PC-3 (cell line): ENCODE results near the gene RCSD1. TPM values are rescaled to one million over a fixed set of nuclear protein-coding genes. Genes with fewer than 3 reads are reported as not detected.
A peak's percentile ranks its signal among the peaks of the same experiment; 100 is the strongest.

ENCODE experiments used
- ATAC-seq: fragments of 200-7000 bp; cut with Tn5 transposase; 2 replicates; pipeline ENCODE4 v1.9.1; 2020; ENCODE audit warnings: mild to moderate bottlenecking, moderate library complexity
- BruUV-seq: library from RNA; stranded (reverse); fragments of 400-500 nt; replicated peaks from 2 replicates; lab custom pipeline; 2021; lab: Mats Ljungman, UMichigan
- CTCF ChIA-PET: fragments of 300-600 bp; sonication (Branson Sonifier 250); formaldehyde crosslinking; loops from one replicate; lab custom pipeline; 2022; ENCODE audit warnings: antibody characterized with exemption; lab: Charles Lee
- POLR2A ChIA-PET: fragments of 300-600 bp; sonication (Branson Sonifier 250); formaldehyde crosslinking; loops from one replicate; lab custom pipeline; 2022; ENCODE audit warnings: antibody characterized with exemption; ENCODE audit not compliant: unreplicated experiment; lab: Charles Lee
- DNase-seq: peaks from one replicate; pipeline ENCODE4 v3.0.0-alpha.2; 2015
- H2AFZ ChIP-seq: fragments of 300-600 bp; sonication (generic); 2 replicates; pipeline ENCODE4 v1.6.0; 2016; ENCODE audit warnings: antibody characterized with exemption, low read length
- H3F3A ChIP-seq: fragments of 300-600 bp; sonication (generic); one replicate; pipeline ENCODE4 v1.6.0; 2017; ENCODE audit warnings: antibody characterized with exemption, low read length, control low read depth, mild to moderate bottlenecking; ENCODE audit not compliant: unreplicated experiment
- H3K27ac ChIP-seq: fragments of 300-600 bp; sonication (generic); 2 replicates; pipeline ENCODE4 v1.5.1; 2016; ENCODE audit warnings: mild to moderate bottlenecking, low read length
- H3K27me3 ChIP-seq: fragments of 300-600 bp; sonication (generic); 2 replicates; pipeline ENCODE4 v1.6.1; 2016; ENCODE audit warnings: low read length, mixed read lengths
- H3K36me3 ChIP-seq: fragments of 300-600 bp; sonication (generic); 2 replicates; pipeline ENCODE4 v1.6.1; 2016; ENCODE audit warnings: low read depth, mixed run types, low read length, mixed read lengths
- H3K4me1 ChIP-seq: fragments of 300-600 bp; sonication (generic); 2 replicates; pipeline ENCODE4 v1.5.1; 2016; ENCODE audit warnings: low read length; ENCODE audit not compliant: insufficient read depth
- H3K4me2 ChIP-seq: fragments of 300-600 bp; sonication (generic); 2 replicates; pipeline ENCODE4 v1.6.0; 2016; ENCODE audit warnings: low read length
- H3K4me3 ChIP-seq: fragments of 300-600 bp; sonication (generic); 2 replicates; pipeline ENCODE4 v1.5.1; 2016; ENCODE audit warnings: mild to moderate bottlenecking, low read length, mixed read lengths
- H3K79me2 ChIP-seq: fragments of 300-600 bp; sonication (generic); 2 replicates; pipeline ENCODE4 v1.6.1; 2017; ENCODE audit warnings: low read length, mixed read lengths
- H3K9ac ChIP-seq: fragments of 300-600 bp; sonication (generic); 2 replicates; pipeline ENCODE4 v1.6.0; 2016; ENCODE audit warnings: mild to moderate bottlenecking, low read length
- H3K9me2 ChIP-seq: fragments of 300-600 bp; sonication (generic); replicated peaks from 2 replicates; pipeline ENCODE4 v1.6.1; 2016; ENCODE audit warnings: mixed run types, low read length, mixed read lengths
- H3K9me3 ChIP-seq: fragments of 300-600 bp; sonication (generic); 2 replicates; pipeline ENCODE4 v1.6.1; 2016; ENCODE audit warnings: low read length, mixed read lengths
- H4K20me1 ChIP-seq: fragments of 300-600 bp; sonication (generic); 2 replicates; pipeline ENCODE4 v1.6.1; 2016; ENCODE audit warnings: low read length, mixed read lengths
- EZH2 ChIP-seq: fragments of 300-600 bp; sonication (generic); IDR thresholded peaks from one replicate; pipeline ENCODE4 v1.6.1; 2017; ENCODE audit warnings: antibody characterized with exemption, mild to moderate bottlenecking, low read length; ENCODE audit not compliant: unreplicated experiment
- EZH2phosphoT487 ChIP-seq: fragments of 300-600 bp; sonication (generic); IDR thresholded peaks from 2 replicates; pipeline ENCODE4 v1.6.1; 2018; ENCODE audit warnings: mild to moderate bottlenecking, antibody characterized with exemption, low read length, borderline replicate concordance
- intact Hi-C: fragments of 100-400 bp; cut with micrococcal nuclease; formaldehyde crosslinking; loops from 2 replicates; pipeline ENCODE4 v1.9.0; 2023
- total RNA-seq: library from RNA; depleted of rRNA; stranded (reverse); fragments of >200 nt; gene quantifications from 2 replicates; pipeline ENCODE4 v1.2.3, GENCODE V29; 2014; rRNA removed
- TF ChIP-seq, protein P1 (sequence below): fragments of 300-600 bp; sonication (generic); conservative IDR thresholded peaks from 2 replicates; pipeline ENCODE4 v1.5.1; 2017; ENCODE audit warnings: antibody characterized with exemption, low read depth, mild to moderate bottlenecking, low read length

The RCSD1 gene
- total RNA-seq, 1 experiment from 2014 or later = not detected

DNA sequence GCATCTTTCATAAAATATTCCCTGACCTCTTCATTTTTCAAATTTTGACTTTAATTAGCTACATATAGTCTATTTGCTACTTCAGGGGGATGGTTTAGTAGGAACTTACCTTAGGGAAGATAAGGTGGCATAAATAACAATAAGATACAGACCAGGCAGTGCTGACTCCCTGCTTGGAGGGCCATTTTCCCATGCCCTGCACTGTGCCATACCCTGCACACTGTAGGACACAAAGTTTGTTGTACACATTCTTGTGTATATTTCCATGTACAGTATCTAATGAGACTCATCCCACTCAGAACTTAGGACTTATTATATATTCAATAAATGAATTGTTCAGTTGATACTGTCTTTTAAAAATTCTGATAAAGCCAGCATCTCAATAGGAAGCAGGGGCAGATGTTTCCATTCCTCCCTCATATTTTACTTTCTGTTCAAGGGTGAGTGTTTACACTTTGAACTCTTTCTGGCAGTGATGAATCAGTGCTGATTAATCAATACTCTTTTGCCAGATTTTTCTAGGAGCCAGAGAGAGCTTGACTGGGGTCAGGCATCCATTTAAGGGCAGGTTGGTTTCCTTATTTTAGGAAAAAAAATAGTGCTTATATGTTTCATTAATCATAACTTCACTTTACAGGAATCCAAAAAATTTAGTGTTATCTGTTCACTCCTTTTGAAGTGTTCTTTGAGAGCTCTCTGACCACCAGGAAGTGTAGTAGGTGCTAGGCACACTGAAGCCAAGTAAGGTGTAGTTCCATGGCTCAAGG, 122.4 kb downstream of the RCSD1 start:
- no TSS peak for BruUV-seq
- intact Hi-C loops = no loop called here
- H3K4me2 ChIP-seq = peak overlapping the region; percentile 24
- no peaks in the 10 kb centered on the region for H3K9me2 ChIP-seq
- no peaks in the 10 kb centered on the region for H3F3A ChIP-seq
- peaks cover 86% of the 10 kb centered on the region for H3K79me2 ChIP-seq
- ATAC-seq = peak; percentile 42; the same call in 1 of the 2 replicates
- no peaks in the 10 kb centered on the region for H3K27me3 ChIP-seq
- H3K36me3 ChIP-seq = no peaks in the 10 kb centered on the region
- POLR2A ChIA-PET = no interaction called here
- H3K9ac ChIP-seq = no peak overlapping the region
- peak; percentile 41 for DNase-seq
- H3K4me1 ChIP-seq = peaks cover 16% of the 10 kb centered on the region
- no peak overlapping the region for H3K27ac ChIP-seq
- no peaks in the 10 kb centered on the region for H4K20me1 ChIP-seq
- CTCF ChIA-PET = interaction anchor here (0.6 kb wide), 1 partner anchor 199 kb away, joined by 3 read pairs; the partner anchor contains the start of gene CREG1
- no peak overlapping the region for H3K4me3 ChIP-seq
- TF ChIP-seq EZH2phosphoT487 (no peak), EZH2 (no peak)
- TF ChIP-seq, protein P1, sequence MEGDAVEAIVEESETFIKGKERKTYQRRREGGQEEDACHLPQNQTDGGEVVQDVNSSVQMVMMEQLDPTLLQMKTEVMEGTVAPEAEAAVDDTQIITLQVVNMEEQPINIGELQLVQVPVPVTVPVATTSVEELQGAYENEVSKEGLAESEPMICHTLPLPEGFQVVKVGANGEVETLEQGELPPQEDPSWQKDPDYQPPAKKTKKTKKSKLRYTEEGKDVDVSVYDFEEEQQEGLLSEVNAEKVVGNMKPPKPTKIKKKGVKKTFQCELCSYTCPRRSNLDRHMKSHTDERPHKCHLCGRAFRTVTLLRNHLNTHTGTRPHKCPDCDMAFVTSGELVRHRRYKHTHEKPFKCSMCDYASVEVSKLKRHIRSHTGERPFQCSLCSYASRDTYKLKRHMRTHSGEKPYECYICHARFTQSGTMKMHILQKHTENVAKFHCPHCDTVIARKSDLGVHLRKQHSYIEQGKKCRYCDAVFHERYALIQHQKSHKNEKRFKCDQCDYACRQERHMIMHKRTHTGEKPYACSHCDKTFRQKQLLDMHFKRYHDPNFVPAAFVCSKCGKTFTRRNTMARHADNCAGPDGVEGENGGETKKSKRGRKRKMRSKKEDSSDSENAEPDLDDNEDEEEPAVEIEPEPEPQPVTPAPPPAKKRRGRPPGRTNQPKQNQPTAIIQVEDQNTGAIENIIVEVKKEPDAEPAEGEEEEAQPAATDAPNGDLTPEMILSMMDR = no peak
- H3K9me3 ChIP-seq = no peaks in the 10 kb centered on the region
- no peak overlapping the region for H2AFZ ChIP-seq

DNA sequence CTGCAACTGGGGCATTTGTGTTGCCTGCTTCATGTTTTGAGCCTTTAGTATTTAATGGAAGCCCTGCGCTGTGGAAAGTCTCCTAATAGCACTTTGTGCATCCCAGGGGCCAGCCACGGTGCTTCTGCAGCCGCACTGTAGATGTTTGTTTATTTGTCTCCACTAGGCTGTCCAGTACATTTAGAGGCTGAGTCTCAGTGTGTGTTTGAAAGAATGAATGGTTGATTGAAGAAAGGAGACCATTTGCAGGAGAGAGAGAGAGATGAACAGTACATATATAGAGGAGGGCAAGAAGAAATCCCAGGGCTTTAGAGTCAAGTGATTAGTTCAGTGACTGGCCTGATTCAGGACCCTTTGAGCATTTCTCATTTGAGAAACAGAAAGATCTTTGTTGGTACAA, 125.6 kb downstream of the RCSD1 start:
- BruUV-seq = no TSS peak
- CTCF ChIA-PET = no interaction called here
- no peak overlapping the region for H2AFZ ChIP-seq
- H3K9me2 ChIP-seq = no peaks in the 10 kb centered on the region
- ATAC-seq = no peak
- H3K36me3 ChIP-seq = no peaks in the 10 kb centered on the region
- H3K4me1 ChIP-seq = peaks cover 16% of the 10 kb centered on the region
- intact Hi-C loops = no loop called here
- no peak overlapping the region for H3K9ac ChIP-seq
- no peak overlapping the region for H3K4me3 ChIP-seq
- no peaks in the 10 kb centered on the region for H3K27me3 ChIP-seq
- no peak for DNase-seq
- H3K4me2 ChIP-seq = no peak overlapping the region
- POLR2A ChIA-PET = no interaction called here
- H3F3A ChIP-seq = no peaks in the 10 kb centered on the region
- H3K27ac ChIP-seq = no peak overlapping the region
- no peaks in the 10 kb centered on the region for H3K9me3 ChIP-seq
- no peaks in the 10 kb centered on the region for H4K20me1 ChIP-seq
- no peak for TF ChIP-seq EZH2phosphoT487
- TF ChIP-seq, protein P1 = no peak
- no peak for TF ChIP-seq EZH2
- peaks cover 81% of the 10 kb centered on the region for H3K79me2 ChIP-seq

Other genes with a start within 250 kb of the RCSD1 start
- 0.17 TPM in 1 of 2 replicates, not detected in the other for gene CD247, start 111.7 kb upstream of the RCSD1 start, total RNA-seq
- gene CREG1, start 76.5 kb upstream of the RCSD1 start, total RNA-seq = 55.7 and 63.9 TPM in 2 replicates
- 86.5 and 95.1 TPM in 2 replicates for gene MPZL1, start 91.8 kb downstream of the RCSD1 start, total RNA-seq